GM12865 (cell line): ENCODE results near the gene DHX57.
"Not testable (repeated sequence)": the region's sequence is repeated elsewhere in the genome, so short reads cannot be mapped to it uniquely, and the experiment has no call there.

ENCODE experiments used
- DNase-seq: peaks from one replicate; pipeline ENCODE4 v3.0.0; 2010; ENCODE audit warnings: low read depth
- H3K4me3 ChIP-seq: 2 replicates; pipeline ENCODE4 v1.5.1; 2011; ENCODE audit warnings: mild to moderate bottlenecking, low read depth, low read length, control low read depth
- CTCF ChIP-seq: IDR thresholded peaks from 2 replicates; pipeline ENCODE4 v1.5.1; 2011; ENCODE audit warnings: low read length, control low read depth, low read depth, inconsistent platforms; ENCODE audit not compliant: insufficient read depth; ENCODE audit errors: missing control alignments

Gene DHX57

GRCh38 chr2:38775097-38775920 is 100.4 kb downstream of the DHX57 start:
- no peak for TF ChIP-seq CTCF
- no peak for DNase-seq
- H3K4me3 ChIP-seq: no peak overlapping the region

- no peak for TF ChIP-seq CTCF
- no peak for DNase-seq
- H3K4me3 ChIP-seq: no peak overlapping the region
Observed at GRCh38 chr2:38771632-38772031, 104.1 kb downstream of the DHX57 start.

GRCh38 chr2:38765551-38765950 is 110.2 kb downstream of the DHX57 start:
- no peak overlapping the region for H3K4me3 ChIP-seq
- TF ChIP-seq CTCF: no peak
- DNase-seq: no peak

GRCh38 chr2:38765149-38765548 is 110.6 kb downstream of the DHX57 start:
- no peak for DNase-seq
- H3K4me3 ChIP-seq: no peak overlapping the region

GRCh38 chr2:38763728-38764127 is 112.0 kb downstream of the DHX57 start:
- TF ChIP-seq CTCF: no peak
- H3K4me3 ChIP-seq: no peak overlapping the region
- DNase-seq: no peak

More at GRCh38 chr2:38765149-38765548, 110.6 kb downstream of the DHX57 start:
- no peak for TF ChIP-seq CTCF

- DNase-seq: no peak
- no peak for TF ChIP-seq CTCF
- no peak overlapping the region for H3K4me3 ChIP-seq
Observed at GRCh38 chr2:38763228-38763627, 112.5 kb downstream of the DHX57 start.

- H3K4me3 ChIP-seq, DNase-seq: not testable (repeated sequence)
Observed at GRCh38 chr2:38755891-38756290, 119.8 kb downstream of the DHX57 start.
